Prostate gland (tissue), 2 donors: ENCODE data around the gene GPAT2.

Experiments used
- CTCF ChIP-seq, 4 experiments: fragments of 200-600 bp in 2 of 4; fragments of 450-650 bp in 2 of 4; sonication (generic) in 2 of 4; IDR thresholded peaks; 1 replicate in 3 of 4; 2 replicates in 1 of 4; pipeline ENCODE4 v1.5.1; 2016 to 2019; ENCODE audit warnings: antibody characterized with exemption in 4 of 4, mild to moderate bottlenecking in 2 of 4, moderate library complexity in 2 of 4
- POLR2A ChIP-seq: fragments of 450-650 bp; IDR thresholded peaks from one replicate; pipeline ENCODE4 v1.6.1; 2016; ENCODE audit warnings: antibody characterized with exemption, mild to moderate bottlenecking
- POLR2AphosphoS5 ChIP-seq: sonication (generic); formaldehyde crosslinking; IDR thresholded peaks from one replicate; pipeline ENCODE4 v1.6.1; 2017; ENCODE audit warnings: antibody characterized with exemption

DNA sequence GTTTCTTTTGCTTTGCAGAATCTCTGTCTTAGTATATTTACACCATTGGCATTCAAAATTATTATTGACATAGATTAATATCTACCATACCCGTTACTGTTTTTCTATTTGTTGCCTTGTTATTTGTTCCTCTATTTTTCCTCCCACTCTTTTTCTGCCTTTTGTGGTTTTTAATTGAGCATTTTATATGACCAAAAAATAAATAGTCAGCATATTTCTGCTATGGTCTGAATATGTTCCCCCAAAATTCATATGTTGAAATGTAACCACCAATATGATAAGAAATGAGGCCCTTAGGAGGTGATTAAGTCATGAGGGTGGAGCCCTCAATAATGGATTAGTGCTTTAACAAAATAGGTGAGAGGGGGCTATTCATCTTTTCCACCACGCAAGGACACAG, 46.3 kb upstream of the GPAT2 start:
- TF ChIP-seq CTCF (IDR thresholded peaks at IDR 0.05) (no peak), POLR2A (no peak), POLR2AphosphoS5 (no peak)
